HepG2 (cell line): ENCODE results near the gene FAIM2. TPM values are rescaled to one million over a fixed set of nuclear protein-coding genes. Genes with fewer than 3 reads are reported as not detected.

Source experiments
- ARNT ChIP-seq: fragments of 450-650 bp; IDR thresholded peaks from 2 replicates; pipeline ENCODE4 v1.6.1; 2017
- BCL6 ChIP-seq: IDR thresholded peaks from 2 replicates; pipeline ENCODE4 v1.6.1; 2016; ENCODE audit warnings: missing genetic modification reagents, missing compliant biosample characterization
- ELK4 ChIP-seq: sonication (generic); formaldehyde crosslinking; IDR thresholded peaks from 2 replicates; pipeline ENCODE4 v1.9.0; 2021; ENCODE audit warnings: missing genetic modification reagents, borderline replicate concordance
- FOXA3 ChIP-seq: IDR thresholded peaks from 2 replicates; pipeline ENCODE4 v1.6.1; 2016; ENCODE audit warnings: missing genetic modification reagents, missing compliant biosample characterization
- GATAD2A ChIP-seq: IDR thresholded peaks from 2 replicates; pipeline ENCODE4 v1.6.1; 2016
- HOXA3 ChIP-seq: sonication (generic); formaldehyde crosslinking; IDR thresholded peaks from 2 replicates; pipeline ENCODE4 v1.5.0; 2020; ENCODE audit warnings: missing genetic modification reagents
- ISX ChIP-seq: sonication (generic); formaldehyde crosslinking; conservative IDR thresholded peaks from 2 replicates; pipeline ENCODE4 v1.5.0; 2020; ENCODE audit warnings: missing genetic modification reagents
- JARID2 ChIP-seq: sonication (generic); formaldehyde crosslinking; IDR thresholded peaks from 2 replicates; pipeline ENCODE4 v1.8.1; 2023; ENCODE audit warnings: missing genetic modification reagents, inconsistent platforms; ENCODE audit not compliant: insufficient replicate concordance
- KDM5B ChIP-seq: sonication (generic); formaldehyde crosslinking; IDR thresholded peaks from 2 replicates; pipeline ENCODE4 v1.4.0; 2020; ENCODE audit warnings: missing genetic modification reagents, mild to moderate bottlenecking, borderline replicate concordance
- MED13 ChIP-seq: sonication (generic); formaldehyde crosslinking; IDR thresholded peaks from 2 replicates; pipeline ENCODE4 v1.5.0; 2020; ENCODE audit warnings: missing genetic modification reagents
- NFRKB ChIP-seq: fragments of 450-650 bp; IDR thresholded peaks from 2 replicates; pipeline ENCODE4 v1.6.1; 2017
- NR2F6 ChIP-seq, 2 experiments: IDR thresholded peaks; 2 replicates each; pipeline ENCODE4 v1.6.1; 2016; ENCODE audit warnings: antibody characterized with exemption in 1 of 2, mild to moderate bottlenecking in 1 of 2
- NRL ChIP-seq: sonication (generic); formaldehyde crosslinking; IDR thresholded peaks from 2 replicates; pipeline ENCODE4 v1.5.0; 2020; ENCODE audit warnings: missing genetic modification reagents, mild to moderate bottlenecking, moderate library complexity, borderline replicate concordance
- RCOR2 ChIP-seq: IDR thresholded peaks from 2 replicates; pipeline ENCODE4 v1.6.1; 2016; ENCODE audit warnings: missing biosample characterization, missing genetic modification reagents
- TEAD2 ChIP-seq: sonication (generic); formaldehyde crosslinking; IDR thresholded peaks from 2 replicates; pipeline ENCODE4 v1.9.0; 2021; ENCODE audit warnings: missing genetic modification reagents
- TEAD3 ChIP-seq: optimal IDR thresholded peaks from 2 replicates; pipeline ENCODE3; 2016; ENCODE audit warnings: borderline replicate concordance
- THYN1 ChIP-seq: sonication (generic); formaldehyde crosslinking; IDR thresholded peaks from 2 replicates; pipeline ENCODE4 v1.8.1; 2023; ENCODE audit warnings: low read depth, mild to moderate bottlenecking, moderate library complexity, missing genetic modification reagents, borderline replicate concordance
- ZFP62 ChIP-seq: sonication (generic); formaldehyde crosslinking; IDR thresholded peaks from 2 replicates; pipeline ENCODE4 v1.4.0; 2020; ENCODE audit warnings: missing genetic modification reagents
- ZNF33A ChIP-seq: sonication (generic); formaldehyde crosslinking; IDR thresholded peaks from 2 replicates; pipeline ENCODE4 v1.5.1; 2020; ENCODE audit warnings: missing genetic modification reagents, mild to moderate bottlenecking, moderate library complexity, borderline replicate concordance
- ZNF549 ChIP-seq: sonication (generic); formaldehyde crosslinking; IDR thresholded peaks from 2 replicates; pipeline ENCODE4 v1.5.0; 2020; ENCODE audit warnings: missing genetic modification reagents
- ZNF580 ChIP-seq: IDR thresholded peaks from 2 replicates; pipeline ENCODE4 v1.6.1; 2016; ENCODE audit warnings: low read depth, borderline replicate concordance
- ZNF607 ChIP-seq: sonication (generic); formaldehyde crosslinking; IDR thresholded peaks from 2 replicates; pipeline ENCODE4 v1.5.1; 2020; ENCODE audit warnings: missing genetic modification reagents, mild to moderate bottlenecking, borderline replicate concordance
- ZZZ3 ChIP-seq: sonication (generic); formaldehyde crosslinking; IDR thresholded peaks from 2 replicates; pipeline ENCODE4 v1.4.0; 2020; ENCODE audit warnings: missing genetic modification reagents, mild to moderate bottlenecking, borderline replicate concordance
- polyA plus RNA-seq, 8 experiments: library from polyadenylated mRNA; depleted of rRNA in 3 of 8; stranded (reverse) in 7 of 8; unstranded in 1 of 8; fragments of >200 nt; fragmentation: Illumina TruSeq in 4 of 8; extraction: Trizol in 4 of 8; gene quantifications; 2 replicates each; pipeline versions ENCODE4 v1.2.1 to v1.2.3, GENCODE V29; 2011 to 2016; ENCODE audit warnings: low read depth in 4 of 8, missing spikeins in 1 of 8, mixed read lengths in 1 of 8; ENCODE audit not compliant: insufficient read depth in 1 of 8
- total RNA-seq, 5 experiments: library from RNA; depleted of rRNA; stranded (reverse); fragments of >200 nt; fragmentation: Illumina TruSeq; extraction: Trizol; gene quantifications; 2 replicates each; pipeline ENCODE4 v1.2.3, GENCODE V29; 2016; ENCODE audit warnings: low read depth in 1 of 5
- TF ChIP-seq, protein P1 (sequence below): sonication (generic); formaldehyde crosslinking; IDR thresholded peaks from 2 replicates; pipeline ENCODE4 v1.8.0; 2022; ENCODE audit warnings: missing genetic modification reagents, low read depth, mild to moderate bottlenecking, borderline replicate concordance
- TF ChIP-seq, protein P2 (sequence below): sonication (generic); formaldehyde crosslinking; IDR thresholded peaks from 2 replicates; pipeline ENCODE4 v1.4.0; 2020; ENCODE audit warnings: low read depth, mild to moderate bottlenecking, missing genetic modification reagents
- TF ChIP-seq, protein P3 (sequence below): sonication (generic); formaldehyde crosslinking; IDR thresholded peaks from 2 replicates; pipeline ENCODE4 v1.8.1; 2022; ENCODE audit warnings: low read depth, mild to moderate bottlenecking, missing genetic modification reagents

Gene FAIM2
- total and polyA plus RNA-seq, 2 of the 13 experiments (the other 11 are each of a cell fraction or from before 2014, with no cell fraction given), result not detected

DNA sequence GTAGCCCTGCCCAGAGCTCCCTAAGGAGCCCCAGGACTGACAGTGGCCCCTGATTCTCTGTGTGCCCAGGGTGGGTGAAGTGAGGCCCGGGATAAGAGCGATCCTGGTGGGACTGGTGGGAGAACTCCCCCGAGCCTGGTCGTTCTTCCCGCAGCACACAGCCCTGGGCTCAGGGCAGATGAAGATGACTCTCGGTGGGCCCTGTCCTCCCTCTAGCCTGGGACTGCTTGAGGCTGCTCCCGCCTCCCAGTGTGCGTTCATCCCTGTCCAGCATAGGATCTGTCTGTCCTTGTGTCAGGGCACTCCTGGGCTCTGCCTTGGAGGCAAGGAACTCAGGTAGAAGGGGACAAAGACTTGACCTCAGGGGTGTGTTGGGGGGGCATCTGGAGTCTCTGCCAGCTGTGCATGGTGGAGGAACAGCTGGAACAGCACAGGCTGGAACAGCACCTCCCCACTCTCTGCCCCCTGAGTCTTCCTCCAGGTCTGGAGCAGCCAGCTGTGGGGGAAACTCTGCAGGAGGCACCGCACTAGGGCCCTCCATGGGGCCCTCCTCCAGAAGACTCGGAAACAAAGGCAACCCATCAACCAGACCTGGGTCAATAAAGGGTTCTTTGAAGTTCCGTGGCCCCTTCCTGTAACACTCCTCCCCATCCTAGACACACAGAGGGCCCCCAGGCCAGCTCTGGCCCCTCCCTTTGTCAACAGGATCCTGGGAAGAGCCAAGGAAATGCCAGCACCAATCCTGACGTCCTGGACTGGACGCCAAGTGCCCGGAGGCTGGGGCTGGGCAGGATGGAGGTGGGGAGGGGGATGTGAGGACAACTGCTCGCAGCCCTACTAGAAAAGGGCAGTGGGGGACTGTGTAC is 15.9 kb downstream of the FAIM2 start (continued):
- TF ChIP-seq THYN1 (CRISPR knock-in tag) (no peak), KDM5B (CRISPR knock-in tag) (peak; percentile 37; the same call in 1 of the 2 replicates), TEAD2 (CRISPR knock-in tag) (no peak), NRL (CRISPR knock-in tag) (no peak), ISX (CRISPR knock-in tag) (no peak), ZFP62 (CRISPR knock-in tag) (no peak), NFRKB (no peak), ZNF580 (CRISPR knock-in tag) (no peak), ZNF607 (CRISPR knock-in tag) (no peak), ARNT (no peak), HOXA3 (CRISPR knock-in tag) (no peak), BCL6 (CRISPR knock-in tag) (peak; percentile 61; the same call in 1 of the 2 replicates), ELK4 (CRISPR knock-in tag) (no peak), ZNF33A (CRISPR knock-in tag) (no peak), ZZZ3 (CRISPR knock-in tag) (no peak), GATAD2A (CRISPR knock-in tag) (peak; percentile 53), JARID2 (CRISPR knock-in tag) (no peak), FOXA3 (CRISPR knock-in tag) (peak; percentile 82), ZNF549 (CRISPR knock-in tag) (no peak), RCOR2 (0 out of 2 replicates have a peak, but pooled peaks have one; percentile 41), MED13 (CRISPR knock-in tag) (no peak), TEAD3 (CRISPR knock-in tag) (no peak), NR2F6 (IDR thresholded peaks at IDR 0.05) (peak; percentile 29; the same call in 1 of the 2 replicates), NR2F6 (CRISPR knock-in tag; IDR thresholded peaks at IDR 0.05) (no peak)
- TF ChIP-seq, protein P1, sequence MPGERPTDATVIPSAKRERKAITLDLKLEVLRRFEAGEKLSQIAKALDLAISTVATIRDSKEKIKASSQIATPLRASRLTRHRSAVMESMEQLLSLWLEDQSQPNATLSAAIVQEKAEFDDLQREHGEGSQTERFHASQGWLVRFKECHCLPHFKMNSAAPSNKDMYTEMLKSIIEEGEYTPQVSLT (CRISPR knock-in tag), result no peak
- TF ChIP-seq, protein P2, sequence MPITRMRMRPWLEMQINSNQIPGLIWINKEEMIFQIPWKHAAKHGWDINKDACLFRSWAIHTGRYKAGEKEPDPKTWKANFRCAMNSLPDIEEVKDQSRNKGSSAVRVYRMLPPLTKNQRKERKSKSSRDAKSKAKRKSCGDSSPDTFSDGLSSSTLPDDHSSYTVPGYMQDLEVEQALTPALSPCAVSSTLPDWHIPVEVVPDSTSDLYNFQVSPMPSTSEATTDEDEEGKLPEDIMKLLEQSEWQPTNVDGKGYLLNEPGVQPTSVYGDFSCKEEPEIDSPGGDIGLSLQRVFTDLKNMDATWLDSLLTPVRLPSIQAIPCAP (CRISPR knock-in tag), result no peak
- TF ChIP-seq, protein P3, sequence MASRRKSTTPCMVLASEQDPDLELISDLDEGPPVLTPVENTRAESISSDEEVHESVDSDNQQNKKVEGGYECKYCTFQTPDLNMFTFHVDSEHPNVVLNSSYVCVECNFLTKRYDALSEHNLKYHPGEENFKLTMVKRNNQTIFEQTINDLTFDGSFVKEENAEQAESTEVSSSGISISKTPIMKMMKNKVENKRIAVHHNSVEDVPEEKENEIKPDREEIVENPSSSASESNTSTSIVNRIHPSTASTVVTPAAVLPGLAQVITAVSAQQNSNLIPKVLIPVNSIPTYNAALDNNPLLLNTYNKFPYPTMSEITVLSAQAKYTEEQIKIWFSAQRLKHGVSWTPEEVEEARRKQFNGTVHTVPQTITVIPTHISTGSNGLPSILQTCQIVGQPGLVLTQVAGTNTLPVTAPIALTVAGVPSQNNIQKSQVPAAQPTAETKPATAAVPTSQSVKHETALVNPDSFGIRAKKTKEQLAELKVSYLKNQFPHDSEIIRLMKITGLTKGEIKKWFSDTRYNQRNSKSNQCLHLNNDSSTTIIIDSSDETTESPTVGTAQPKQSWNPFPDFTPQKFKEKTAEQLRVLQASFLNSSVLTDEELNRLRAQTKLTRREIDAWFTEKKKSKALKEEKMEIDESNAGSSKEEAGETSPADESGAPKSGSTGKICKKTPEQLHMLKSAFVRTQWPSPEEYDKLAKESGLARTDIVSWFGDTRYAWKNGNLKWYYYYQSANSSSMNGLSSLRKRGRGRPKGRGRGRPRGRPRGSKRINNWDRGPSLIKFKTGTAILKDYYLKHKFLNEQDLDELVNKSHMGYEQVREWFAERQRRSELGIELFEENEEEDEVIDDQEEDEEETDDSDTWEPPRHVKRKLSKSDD (CRISPR knock-in tag), result no peak
